BJ (cell line): ENCODE measurements around the gene RIC8B. TPM values are rescaled to one million over a fixed set of nuclear protein-coding genes. Genes with fewer than 3 reads are reported as not detected.

Experiments
- CTCF ChIA-PET: fragments of 350-600 bp; formaldehyde crosslinking; extraction: SDS; loops from one replicate; lab custom pipeline; 2021; ENCODE audit warnings: antibody characterized with exemption, inconsistent platforms; lab: Yijun Ruan, JAX
- POLR2A ChIA-PET: fragments of 300-600 bp; sonication (Branson Sonifier 250); formaldehyde crosslinking; extraction: SDS; loops from one replicate; lab custom pipeline; 2021; ENCODE audit warnings: antibody characterized with exemption; lab: Charles Lee
- DNase-seq: peaks from one replicate; pipeline ENCODE4 v3.0.0-alpha.2; 2011; ENCODE audit warnings: low read depth
- H3K27me3 ChIP-seq: 2 replicates; pipeline ENCODE4 v1.6.0; 2011; ENCODE audit warnings: low read length; ENCODE audit not compliant: control insufficient read depth, insufficient read depth
- H3K36me3 ChIP-seq: 2 replicates; pipeline ENCODE4 v1.5.1; 2011; ENCODE audit warnings: low read length; ENCODE audit not compliant: control insufficient read depth, insufficient read depth
- H3K4me3 ChIP-seq: 2 replicates; pipeline ENCODE4 v1.5.1; 2011; ENCODE audit warnings: low read depth, mild to moderate bottlenecking, control low read depth, low read length
- polyA plus RNA-seq: library from polyadenylated mRNA; depleted of rRNA; stranded (reverse); fragments of >200 nt; gene quantifications from 2 replicates; pipeline ENCODE4 v1.2.3, GENCODE V29; 2011
- TF ChIP-seq, protein P1 (sequence below): IDR thresholded peaks from 2 replicates; pipeline ENCODE4 v1.5.1; 2011; ENCODE audit warnings: low read depth, mild to moderate bottlenecking, control low read depth, inconsistent platforms, low read length, moderate library complexity; ENCODE audit not compliant: insufficient read depth

Gene RIC8B
- polyA plus RNA-seq, 1 experiment = 5.6 TPM

GRCh38 chr12:106886932-106887331 is 112.5 kb downstream of the RIC8B start:
- Histone ChIP-seq H3K36me3 (no peaks in the 10 kb centered on the region; the same call in 1 of the 2 replicates), H3K27me3 (no peaks in the 10 kb centered on the region), H3K4me3 (no peak overlapping the region)
- ChIA-PET CTCF (interaction anchor here (1.6 to 2.1 kb wide), 2 partner anchors 10 to 11 kb away, joined by 3 to 7 read pairs; no protein-coding TSS in a partner anchor), POLR2A (interaction anchor here (0.5 kb wide), 1 partner anchor 101 kb away, joined by 7 read pairs; no protein-coding TSS in a partner anchor)
- no peak for DNase-seq
- TF ChIP-seq, protein P1, sequence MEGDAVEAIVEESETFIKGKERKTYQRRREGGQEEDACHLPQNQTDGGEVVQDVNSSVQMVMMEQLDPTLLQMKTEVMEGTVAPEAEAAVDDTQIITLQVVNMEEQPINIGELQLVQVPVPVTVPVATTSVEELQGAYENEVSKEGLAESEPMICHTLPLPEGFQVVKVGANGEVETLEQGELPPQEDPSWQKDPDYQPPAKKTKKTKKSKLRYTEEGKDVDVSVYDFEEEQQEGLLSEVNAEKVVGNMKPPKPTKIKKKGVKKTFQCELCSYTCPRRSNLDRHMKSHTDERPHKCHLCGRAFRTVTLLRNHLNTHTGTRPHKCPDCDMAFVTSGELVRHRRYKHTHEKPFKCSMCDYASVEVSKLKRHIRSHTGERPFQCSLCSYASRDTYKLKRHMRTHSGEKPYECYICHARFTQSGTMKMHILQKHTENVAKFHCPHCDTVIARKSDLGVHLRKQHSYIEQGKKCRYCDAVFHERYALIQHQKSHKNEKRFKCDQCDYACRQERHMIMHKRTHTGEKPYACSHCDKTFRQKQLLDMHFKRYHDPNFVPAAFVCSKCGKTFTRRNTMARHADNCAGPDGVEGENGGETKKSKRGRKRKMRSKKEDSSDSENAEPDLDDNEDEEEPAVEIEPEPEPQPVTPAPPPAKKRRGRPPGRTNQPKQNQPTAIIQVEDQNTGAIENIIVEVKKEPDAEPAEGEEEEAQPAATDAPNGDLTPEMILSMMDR = no peak

GRCh38 chr12:106888348-106888970 is 114.0 kb downstream of the RIC8B start:
- Histone ChIP-seq H3K36me3 (no peaks in the 10 kb centered on the region; the same call in 1 of the 2 replicates), H3K4me3 (no peak overlapping the region), H3K27me3 (no peaks in the 10 kb centered on the region)
- no peak for DNase-seq
- TF ChIP-seq, protein P1 = no peak
- ChIA-PET POLR2A (no interaction called here), CTCF (no interaction called here)

DNA sequence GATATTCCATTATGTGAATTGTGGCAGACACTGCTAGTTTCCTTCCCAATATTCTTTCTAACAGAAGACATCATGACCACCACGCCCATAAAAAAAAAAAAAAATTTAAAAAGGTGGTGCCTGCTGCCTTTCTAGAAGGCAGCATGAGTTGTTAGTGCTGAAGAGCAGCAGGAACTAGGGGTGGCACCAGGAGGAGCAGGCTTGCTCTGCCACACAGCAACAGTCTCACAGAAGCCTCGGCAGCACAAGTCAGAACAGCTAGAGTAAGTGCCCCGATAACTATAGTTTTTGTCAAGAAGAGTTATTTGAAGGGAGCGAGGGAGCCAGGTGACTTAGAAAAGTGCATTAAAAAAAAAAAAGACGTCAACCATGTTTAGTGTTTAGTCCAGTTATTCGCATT is 114.8 kb downstream of the RIC8B start:
- Histone ChIP-seq H3K27me3 (no peaks in the 10 kb centered on the region), H3K36me3 (no peaks in the 10 kb centered on the region; the same call in 1 of the 2 replicates), H3K4me3 (no peak overlapping the region)
- TF ChIP-seq, protein P1 = no peak
- CTCF ChIA-PET = no interaction called here
- no peak for DNase-seq
- POLR2A ChIA-PET = no interaction called here

- DNase-seq = no peak
- H3K36me3 ChIP-seq = no peaks in the 10 kb centered on the region; the same call in 1 of the 2 replicates
- POLR2A ChIA-PET = no interaction called here
- CTCF ChIA-PET = no interaction called here
- no peaks in the 10 kb centered on the region for H3K27me3 ChIP-seq
- no peak overlapping the region for H3K4me3 ChIP-seq
- TF ChIP-seq, protein P1 = no peak
Observed at GRCh38 chr12:106889950-106890626, 115.6 kb downstream of the RIC8B start.

DNA sequence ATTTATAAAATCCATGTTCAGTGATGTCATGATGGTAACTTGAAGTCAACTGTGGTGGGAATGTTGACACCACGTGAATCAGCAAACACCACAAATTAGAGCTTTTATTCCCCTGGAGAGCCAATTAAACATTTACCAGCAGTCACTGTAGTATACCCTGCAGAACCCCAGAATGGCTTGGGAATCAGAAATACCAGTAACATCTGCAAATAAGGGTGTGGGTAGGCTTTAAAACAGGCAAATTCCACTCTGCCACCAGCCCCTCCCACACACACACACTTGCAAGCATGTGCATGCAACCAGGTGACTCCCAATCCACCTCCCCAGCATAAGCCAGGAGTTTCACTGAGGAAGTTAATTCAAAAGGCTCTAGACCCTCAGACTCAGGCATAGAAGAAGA is 117.6 kb downstream of the RIC8B start:
- no peak for DNase-seq
- Histone ChIP-seq H3K4me3 (no peak overlapping the region), H3K27me3 (no peaks in the 10 kb centered on the region), H3K36me3 (no peaks in the 10 kb centered on the region; the same call in 1 of the 2 replicates)
- CTCF ChIA-PET = no interaction called here
- TF ChIP-seq, protein P1 = no peak
- POLR2A ChIA-PET = no interaction called here
